ENCODE data around the gene SH3BGR.

DNA sequence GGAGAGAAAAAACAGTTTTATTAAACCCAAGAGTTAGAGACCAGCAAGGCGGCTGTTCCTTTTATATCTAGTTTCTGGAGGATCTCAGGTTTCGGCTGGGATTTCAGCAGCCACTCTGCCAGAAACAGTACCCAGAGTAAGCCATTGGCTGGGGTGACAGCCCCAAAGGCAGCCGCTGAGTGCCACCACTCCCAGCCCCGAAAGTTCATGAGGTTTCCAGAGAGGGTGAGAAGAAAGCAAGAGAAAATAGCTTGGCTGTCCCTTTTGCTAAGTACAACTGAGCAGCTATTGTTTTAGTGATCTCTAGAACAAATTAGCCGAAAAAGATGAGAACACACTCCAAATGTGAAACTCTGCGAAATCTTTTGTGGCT lies 1.2 kb downstream of the SH3BGR start:
- TF ChIP-seq, protein P1, sequence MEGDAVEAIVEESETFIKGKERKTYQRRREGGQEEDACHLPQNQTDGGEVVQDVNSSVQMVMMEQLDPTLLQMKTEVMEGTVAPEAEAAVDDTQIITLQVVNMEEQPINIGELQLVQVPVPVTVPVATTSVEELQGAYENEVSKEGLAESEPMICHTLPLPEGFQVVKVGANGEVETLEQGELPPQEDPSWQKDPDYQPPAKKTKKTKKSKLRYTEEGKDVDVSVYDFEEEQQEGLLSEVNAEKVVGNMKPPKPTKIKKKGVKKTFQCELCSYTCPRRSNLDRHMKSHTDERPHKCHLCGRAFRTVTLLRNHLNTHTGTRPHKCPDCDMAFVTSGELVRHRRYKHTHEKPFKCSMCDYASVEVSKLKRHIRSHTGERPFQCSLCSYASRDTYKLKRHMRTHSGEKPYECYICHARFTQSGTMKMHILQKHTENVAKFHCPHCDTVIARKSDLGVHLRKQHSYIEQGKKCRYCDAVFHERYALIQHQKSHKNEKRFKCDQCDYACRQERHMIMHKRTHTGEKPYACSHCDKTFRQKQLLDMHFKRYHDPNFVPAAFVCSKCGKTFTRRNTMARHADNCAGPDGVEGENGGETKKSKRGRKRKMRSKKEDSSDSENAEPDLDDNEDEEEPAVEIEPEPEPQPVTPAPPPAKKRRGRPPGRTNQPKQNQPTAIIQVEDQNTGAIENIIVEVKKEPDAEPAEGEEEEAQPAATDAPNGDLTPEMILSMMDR (IDR thresholded peaks at IDR 0.05) = no peak
- no peak for TF ChIP-seq POLR2A (IDR thresholded peaks at IDR 0.05)

Measured in right lobe of liver (tissue), 4 donors.